ENCODE measurements around the gene TBX6.

- no peak for TF ChIP-seq EP300 (IDR thresholded peaks at IDR 0.05)
- no peak for TF ChIP-seq CTCF (IDR thresholded peaks at IDR 0.05)
- no peak for TF ChIP-seq POLR2A (IDR thresholded peaks at IDR 0.05)
Measured at GRCh38 chr16:30076276-30076791, 15.4 kb downstream of the TBX6 start.

Data from sigmoid colon (tissue), 4 donors.